NB4 (cell line): ENCODE results near the gene KLHL33.

ENCODE experiments used
- POLR2A ChIP-seq: IDR thresholded peaks from 2 replicates; pipeline ENCODE4 v1.6.1; 2011; ENCODE audit warnings: mild to moderate bottlenecking; ENCODE audit not compliant: insufficient read length; ENCODE audit errors: extremely low read depth
- TF ChIP-seq, protein P1 (sequence below): IDR thresholded peaks from one replicate; pipeline ENCODE4 v1.5.1; 2012; ENCODE audit warnings: low read depth, low read length

GRCh38 chr14:20376071-20376588, 59.8 kb downstream of the KLHL33 start:
- TF ChIP-seq POLR2A: no peak
- TF ChIP-seq, protein P1, sequence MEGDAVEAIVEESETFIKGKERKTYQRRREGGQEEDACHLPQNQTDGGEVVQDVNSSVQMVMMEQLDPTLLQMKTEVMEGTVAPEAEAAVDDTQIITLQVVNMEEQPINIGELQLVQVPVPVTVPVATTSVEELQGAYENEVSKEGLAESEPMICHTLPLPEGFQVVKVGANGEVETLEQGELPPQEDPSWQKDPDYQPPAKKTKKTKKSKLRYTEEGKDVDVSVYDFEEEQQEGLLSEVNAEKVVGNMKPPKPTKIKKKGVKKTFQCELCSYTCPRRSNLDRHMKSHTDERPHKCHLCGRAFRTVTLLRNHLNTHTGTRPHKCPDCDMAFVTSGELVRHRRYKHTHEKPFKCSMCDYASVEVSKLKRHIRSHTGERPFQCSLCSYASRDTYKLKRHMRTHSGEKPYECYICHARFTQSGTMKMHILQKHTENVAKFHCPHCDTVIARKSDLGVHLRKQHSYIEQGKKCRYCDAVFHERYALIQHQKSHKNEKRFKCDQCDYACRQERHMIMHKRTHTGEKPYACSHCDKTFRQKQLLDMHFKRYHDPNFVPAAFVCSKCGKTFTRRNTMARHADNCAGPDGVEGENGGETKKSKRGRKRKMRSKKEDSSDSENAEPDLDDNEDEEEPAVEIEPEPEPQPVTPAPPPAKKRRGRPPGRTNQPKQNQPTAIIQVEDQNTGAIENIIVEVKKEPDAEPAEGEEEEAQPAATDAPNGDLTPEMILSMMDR: no peak
